MM.1S (cell line): ENCODE measurements around the gene MUSK.
"Not testable (repeated sequence)": the region's sequence is repeated elsewhere in the genome, so short reads cannot be mapped to it uniquely, and the experiment has no call there.

Experiments used
- DNase-seq: peaks from one replicate; pipeline ENCODE4 v3.0.0-alpha.2; 2015
- H2AFZ ChIP-seq: fragments of 300-600 bp; sonication (generic); 2 replicates; pipeline ENCODE4 v1.6.0; 2016; ENCODE audit warnings: antibody characterized with exemption, low read length
- H3F3A ChIP-seq: fragments of 300-600 bp; sonication (generic); 2 replicates; pipeline ENCODE4 v1.6.1; 2016; ENCODE audit warnings: mild to moderate bottlenecking, antibody characterized with exemption, low read length, moderate library complexity, mixed read lengths; ENCODE audit not compliant: insufficient read depth
- H3K27ac ChIP-seq: fragments of 300-600 bp; sonication (generic); 2 replicates; pipeline ENCODE4 v1.5.1; 2016; ENCODE audit warnings: mild to moderate bottlenecking, low read length
- H3K27me3 ChIP-seq: fragments of 300-600 bp; sonication (generic); replicated peaks from 2 replicates; pipeline ENCODE4 v1.6.0; 2016; ENCODE audit warnings: low read length; ENCODE audit not compliant: insufficient read depth
- H3K36me3 ChIP-seq: fragments of 300-600 bp; sonication (generic); replicated peaks from 2 replicates; pipeline ENCODE4 v1.6.1; 2016; ENCODE audit warnings: mild to moderate bottlenecking, low read length, mixed read lengths; ENCODE audit not compliant: insufficient read depth
- H3K4me1 ChIP-seq: fragments of 300-600 bp; sonication (generic); 2 replicates; pipeline ENCODE4 v1.6.1; 2016; ENCODE audit warnings: low read length, mixed read lengths
- H3K4me2 ChIP-seq: fragments of 300-600 bp; sonication (generic); 2 replicates; pipeline ENCODE4 v1.6.0; 2016; ENCODE audit warnings: low read depth, low read length
- H3K4me3 ChIP-seq: fragments of 300-600 bp; sonication (generic); 2 replicates; pipeline ENCODE4 v1.5.1; 2016; ENCODE audit warnings: low read length, mixed read lengths
- H3K79me2 ChIP-seq: fragments of 300-600 bp; sonication (generic); 2 replicates; pipeline ENCODE4 v1.6.1; 2016; ENCODE audit warnings: mixed run types, low read length, mixed read lengths
- H3K9ac ChIP-seq: fragments of 300-600 bp; sonication (generic); 2 replicates; pipeline ENCODE4 v1.6.1; 2016; ENCODE audit warnings: low read length, mixed read lengths
- H3K9me2 ChIP-seq: fragments of 300-600 bp; sonication (generic); replicated peaks from 2 replicates; pipeline ENCODE4 v1.6.1; 2016; ENCODE audit warnings: mild to moderate bottlenecking, low read length, mixed read lengths; ENCODE audit not compliant: insufficient read depth
- H3K9me3 ChIP-seq: fragments of 300-600 bp; sonication (generic); replicated peaks from 2 replicates; pipeline ENCODE4 v1.6.1; 2016; ENCODE audit warnings: mild to moderate bottlenecking, low read length, mixed read lengths; ENCODE audit not compliant: insufficient read depth
- H4K20me1 ChIP-seq: fragments of 300-600 bp; sonication (generic); 2 replicates; pipeline ENCODE4 v1.6.1; 2016; ENCODE audit warnings: mild to moderate bottlenecking, low read length, moderate library complexity, mixed read lengths; ENCODE audit not compliant: insufficient read depth
- EZH2 ChIP-seq: fragments of 300-600 bp; sonication (generic); optimal IDR thresholded peaks from 2 replicates; pipeline ENCODE3; 2017; ENCODE audit warnings: low read depth, mild to moderate bottlenecking, antibody characterized with exemption, low read length, mixed read lengths
- EZH2phosphoT487 ChIP-seq: fragments of 300-600 bp; sonication (generic); IDR thresholded peaks from 2 replicates; pipeline ENCODE4 v1.6.1; 2018; ENCODE audit warnings: antibody characterized with exemption, low read length
- TF ChIP-seq, protein P1 (sequence below): fragments of 300-600 bp; sonication (generic); IDR thresholded peaks from 2 replicates; pipeline ENCODE4 v1.5.1; 2016; ENCODE audit warnings: antibody characterized with exemption, low read length, mixed read lengths

Gene MUSK

DNA sequence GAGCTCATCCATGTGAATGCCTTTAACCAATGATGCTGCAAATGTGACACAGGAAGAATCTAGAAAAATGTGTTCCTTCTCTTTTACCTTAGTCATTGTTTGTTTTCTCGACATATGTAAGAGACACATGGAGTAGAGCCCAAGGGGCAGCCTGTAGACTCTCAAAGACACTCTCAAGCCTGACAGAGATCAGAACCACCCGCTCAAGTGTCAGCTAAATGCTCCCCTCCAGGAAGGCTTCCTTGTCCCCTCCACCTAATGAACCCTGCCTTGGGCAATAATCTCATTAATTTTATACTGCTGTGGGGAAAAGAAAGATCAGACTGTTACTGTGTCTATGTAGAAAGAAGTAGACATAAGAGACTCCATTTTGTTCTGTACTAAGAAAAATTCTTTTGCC lies 157.4 kb downstream of the MUSK start:
- H3K36me3 ChIP-seq, result no peaks in the 10 kb centered on the region
- H3K9me2 ChIP-seq, result no peaks in the 10 kb centered on the region
- no peak overlapping the region for H3K27ac ChIP-seq
- DNase-seq, result no peak
- no peaks in the 10 kb centered on the region for H3K27me3 ChIP-seq
- no peaks in the 10 kb centered on the region for H3F3A ChIP-seq
- no peak overlapping the region for H3K4me2 ChIP-seq
- H2AFZ ChIP-seq, result no peak overlapping the region
- no peaks in the 10 kb centered on the region for H4K20me1 ChIP-seq
- TF ChIP-seq, protein P1, sequence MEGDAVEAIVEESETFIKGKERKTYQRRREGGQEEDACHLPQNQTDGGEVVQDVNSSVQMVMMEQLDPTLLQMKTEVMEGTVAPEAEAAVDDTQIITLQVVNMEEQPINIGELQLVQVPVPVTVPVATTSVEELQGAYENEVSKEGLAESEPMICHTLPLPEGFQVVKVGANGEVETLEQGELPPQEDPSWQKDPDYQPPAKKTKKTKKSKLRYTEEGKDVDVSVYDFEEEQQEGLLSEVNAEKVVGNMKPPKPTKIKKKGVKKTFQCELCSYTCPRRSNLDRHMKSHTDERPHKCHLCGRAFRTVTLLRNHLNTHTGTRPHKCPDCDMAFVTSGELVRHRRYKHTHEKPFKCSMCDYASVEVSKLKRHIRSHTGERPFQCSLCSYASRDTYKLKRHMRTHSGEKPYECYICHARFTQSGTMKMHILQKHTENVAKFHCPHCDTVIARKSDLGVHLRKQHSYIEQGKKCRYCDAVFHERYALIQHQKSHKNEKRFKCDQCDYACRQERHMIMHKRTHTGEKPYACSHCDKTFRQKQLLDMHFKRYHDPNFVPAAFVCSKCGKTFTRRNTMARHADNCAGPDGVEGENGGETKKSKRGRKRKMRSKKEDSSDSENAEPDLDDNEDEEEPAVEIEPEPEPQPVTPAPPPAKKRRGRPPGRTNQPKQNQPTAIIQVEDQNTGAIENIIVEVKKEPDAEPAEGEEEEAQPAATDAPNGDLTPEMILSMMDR, result no peak
- TF ChIP-seq EZH2, result no peak
- no peak for TF ChIP-seq EZH2phosphoT487
- H3K9ac ChIP-seq, result no peak overlapping the region
- no peaks in the 10 kb centered on the region for H3K9me3 ChIP-seq
- no peaks in the 10 kb centered on the region for H3K4me1 ChIP-seq
- H3K4me3 ChIP-seq, result no peak overlapping the region
- no peaks in the 10 kb centered on the region for H3K79me2 ChIP-seq

DNA sequence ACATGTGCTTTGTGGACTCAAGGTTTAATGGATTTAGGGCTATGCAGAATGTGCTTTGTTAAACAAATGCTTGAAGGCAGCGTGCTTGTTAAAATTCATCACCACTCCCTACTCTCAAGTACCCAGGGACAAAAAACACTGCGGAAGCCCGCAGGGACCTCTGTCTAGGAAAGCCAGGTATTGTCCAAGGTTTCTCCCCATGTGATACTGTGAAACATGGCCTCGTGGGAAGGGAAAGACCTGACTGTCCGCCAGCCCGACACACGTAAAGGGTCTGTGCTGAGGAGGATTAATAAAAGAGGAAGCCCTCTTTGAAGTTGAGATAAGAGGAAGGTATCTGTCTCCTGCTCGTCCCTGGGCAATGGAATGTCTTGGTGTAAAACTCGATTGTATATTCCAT lies 157.8 kb downstream of the MUSK start:
- not testable (repeated sequence) for H3K36me3 ChIP-seq, H3K4me3 ChIP-seq, H4K20me1 ChIP-seq, H3K9ac ChIP-seq, H3K79me2 ChIP-seq, H2AFZ ChIP-seq, H3K4me1 ChIP-seq, H3K27ac ChIP-seq, H3K4me2 ChIP-seq, H3K9me3 ChIP-seq, H3F3A ChIP-seq, DNase-seq, H3K9me2 ChIP-seq, H3K27me3 ChIP-seq

DNA sequence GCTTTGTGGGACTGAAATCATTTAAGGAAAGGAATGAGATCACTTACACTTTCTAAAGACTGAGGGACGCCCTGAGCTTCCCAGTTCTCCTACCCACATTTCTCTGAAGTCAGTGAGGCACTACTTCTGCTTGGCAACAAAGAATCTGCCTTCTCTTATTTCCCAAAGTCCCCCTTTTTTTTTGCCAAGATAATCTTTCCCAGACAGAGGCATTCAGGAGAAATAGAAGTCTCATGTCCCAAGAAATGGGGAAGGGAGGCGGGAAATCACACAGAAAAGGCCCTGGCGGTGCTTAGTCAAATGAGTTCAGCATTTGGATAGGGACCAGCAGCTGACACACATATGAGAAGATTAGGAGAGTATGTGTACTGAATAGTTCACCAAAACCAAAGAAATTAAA lies 159.7 kb downstream of the MUSK start:
- no peak overlapping the region for H3K9ac ChIP-seq
- no peaks in the 10 kb centered on the region for H3F3A ChIP-seq
- H3K27ac ChIP-seq, result no peak overlapping the region
- no peaks in the 10 kb centered on the region for H3K4me1 ChIP-seq
- TF ChIP-seq EZH2 (no peak), EZH2phosphoT487 (no peak)
- TF ChIP-seq, protein P1, result no peak
- no peaks in the 10 kb centered on the region for H4K20me1 ChIP-seq
- H3K36me3 ChIP-seq, result no peaks in the 10 kb centered on the region
- no peaks in the 10 kb centered on the region for H3K79me2 ChIP-seq
- H3K9me2 ChIP-seq, result no peaks in the 10 kb centered on the region
- H3K4me3 ChIP-seq, result no peak overlapping the region
- H3K27me3 ChIP-seq, result no peaks in the 10 kb centered on the region
- H3K9me3 ChIP-seq, result no peaks in the 10 kb centered on the region
- no peak for DNase-seq
- H2AFZ ChIP-seq, result no peak overlapping the region
- H3K4me2 ChIP-seq, result no peak overlapping the region

DNA sequence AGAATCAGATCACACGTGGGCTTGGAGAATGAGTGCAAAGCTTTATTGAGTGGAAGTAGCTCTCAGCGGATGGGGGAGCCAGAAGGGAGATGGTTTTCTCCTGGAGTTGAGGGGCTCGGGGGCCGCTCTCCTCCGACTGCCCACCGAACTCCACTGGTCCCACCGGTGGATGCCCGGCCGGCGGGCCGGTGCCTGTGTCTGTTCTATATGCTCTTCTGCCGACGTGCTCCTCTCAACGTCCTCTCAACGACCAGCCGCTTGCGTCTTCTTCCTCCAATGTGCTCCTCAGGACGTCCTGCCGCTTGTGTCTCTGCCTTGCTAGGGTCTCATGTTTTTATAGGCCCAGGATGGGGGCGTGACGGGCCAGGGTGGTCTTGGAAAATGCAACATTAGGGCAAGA lies 161.9 kb downstream of the MUSK start:
- no peaks in the 10 kb centered on the region for H3K4me1 ChIP-seq
- no peak overlapping the region for H3K4me3 ChIP-seq
- TF ChIP-seq EZH2 (no peak), EZH2phosphoT487 (no peak)
- TF ChIP-seq, protein P1, result no peak
- H3K4me2 ChIP-seq, result no peak overlapping the region
- H3K79me2 ChIP-seq, result no peaks in the 10 kb centered on the region
- H3K9me3 ChIP-seq, result no peaks in the 10 kb centered on the region
- no peaks in the 10 kb centered on the region for H3K36me3 ChIP-seq
- H3K27ac ChIP-seq, result no peak overlapping the region
- no peaks in the 10 kb centered on the region for H3F3A ChIP-seq
- H4K20me1 ChIP-seq, result no peaks in the 10 kb centered on the region
- H3K9me2 ChIP-seq, result no peaks in the 10 kb centered on the region
- H3K27me3 ChIP-seq, result no peaks in the 10 kb centered on the region
- DNase-seq, result no peak
- no peak overlapping the region for H2AFZ ChIP-seq
- no peak overlapping the region for H3K9ac ChIP-seq
